ENCODE results near the gene IGHMBP2.

The IGHMBP2 gene

GRCh38 chr11:68939583-68940555 is 36.2 kb downstream of the IGHMBP2 start:
- H3K4me3 ChIP-seq (ENCODE audit: low read depth, low read length), result no peak overlapping the region
- no peak for DNase-seq (ENCODE audit: low read depth)
- TF ChIP-seq, protein P1, sequence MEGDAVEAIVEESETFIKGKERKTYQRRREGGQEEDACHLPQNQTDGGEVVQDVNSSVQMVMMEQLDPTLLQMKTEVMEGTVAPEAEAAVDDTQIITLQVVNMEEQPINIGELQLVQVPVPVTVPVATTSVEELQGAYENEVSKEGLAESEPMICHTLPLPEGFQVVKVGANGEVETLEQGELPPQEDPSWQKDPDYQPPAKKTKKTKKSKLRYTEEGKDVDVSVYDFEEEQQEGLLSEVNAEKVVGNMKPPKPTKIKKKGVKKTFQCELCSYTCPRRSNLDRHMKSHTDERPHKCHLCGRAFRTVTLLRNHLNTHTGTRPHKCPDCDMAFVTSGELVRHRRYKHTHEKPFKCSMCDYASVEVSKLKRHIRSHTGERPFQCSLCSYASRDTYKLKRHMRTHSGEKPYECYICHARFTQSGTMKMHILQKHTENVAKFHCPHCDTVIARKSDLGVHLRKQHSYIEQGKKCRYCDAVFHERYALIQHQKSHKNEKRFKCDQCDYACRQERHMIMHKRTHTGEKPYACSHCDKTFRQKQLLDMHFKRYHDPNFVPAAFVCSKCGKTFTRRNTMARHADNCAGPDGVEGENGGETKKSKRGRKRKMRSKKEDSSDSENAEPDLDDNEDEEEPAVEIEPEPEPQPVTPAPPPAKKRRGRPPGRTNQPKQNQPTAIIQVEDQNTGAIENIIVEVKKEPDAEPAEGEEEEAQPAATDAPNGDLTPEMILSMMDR (IDR thresholded peaks at IDR 0.05; ENCODE audit: insufficient read depth, low read depth, low read length, missing control alignments), result no peak

- no peak for DNase-seq (ENCODE audit: low read depth)
- no peak overlapping the region for H3K4me3 ChIP-seq (ENCODE audit: low read depth, low read length)
- TF ChIP-seq, protein P1 (IDR thresholded peaks at IDR 0.05; ENCODE audit: insufficient read depth, low read depth, low read length, missing control alignments), result no peak
These were observed 37.1 kb downstream of the IGHMBP2 start for GRCh38 chr11:68940651-68941323.

- TF ChIP-seq, protein P1 (IDR thresholded peaks at IDR 0.05; ENCODE audit: insufficient read depth, low read depth, low read length, missing control alignments), result no peak
- H3K4me3 ChIP-seq (ENCODE audit: low read depth, low read length), result no peak overlapping the region
- no peak for DNase-seq (ENCODE audit: low read depth)
These were observed 37.8 kb downstream of the IGHMBP2 start for GRCh38 chr11:68941324-68942094.

GRCh38 chr11:68942095-68942620 is 38.5 kb downstream of the IGHMBP2 start:
- TF ChIP-seq, protein P1 (IDR thresholded peaks at IDR 0.05; ENCODE audit: insufficient read depth, low read depth, low read length, missing control alignments), result no peak
- no peak for DNase-seq (ENCODE audit: low read depth)
- no peak overlapping the region for H3K4me3 ChIP-seq (ENCODE audit: low read depth, low read length)

DNA sequence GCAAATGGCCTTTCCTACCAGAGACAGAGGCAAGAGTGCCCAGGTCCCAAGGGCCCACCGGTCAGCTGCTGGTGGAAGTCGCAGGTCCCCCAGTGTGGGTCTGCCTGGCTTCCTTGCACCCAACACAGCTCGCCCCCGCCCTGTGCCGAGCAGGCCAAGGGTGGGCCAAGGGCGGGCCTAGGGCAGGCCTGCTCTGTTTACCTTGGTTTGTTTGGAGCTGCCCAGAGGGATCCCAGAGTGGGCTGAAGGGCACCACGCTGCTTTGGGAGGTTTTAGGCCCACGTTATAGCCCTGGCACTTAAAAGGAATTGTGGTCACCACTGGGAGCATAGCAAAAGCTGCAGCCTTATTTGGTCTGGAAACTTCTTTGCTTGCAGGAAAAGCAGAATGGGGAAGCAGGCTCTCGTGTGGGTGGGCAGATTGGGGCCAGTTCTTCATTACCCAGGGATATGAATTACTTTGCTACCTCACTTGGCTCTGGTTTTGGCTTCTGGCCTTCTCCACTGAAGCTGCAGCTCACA is 39.1 kb downstream of the IGHMBP2 start:
- TF ChIP-seq, protein P1 (IDR thresholded peaks at IDR 0.05; ENCODE audit: insufficient read depth, low read depth, low read length, missing control alignments), result no peak
- no peak overlapping the region for H3K4me3 ChIP-seq (ENCODE audit: low read depth, low read length)
- no peak for DNase-seq (ENCODE audit: low read depth)

- TF ChIP-seq, protein P1 (IDR thresholded peaks at IDR 0.05; ENCODE audit: insufficient read depth, low read depth, low read length, missing control alignments), result no peak
- no peak for DNase-seq (ENCODE audit: low read depth)
- H3K4me3 ChIP-seq (ENCODE audit: low read depth, low read length), result no peak overlapping the region
These were observed 42.9 kb downstream of the IGHMBP2 start for GRCh38 chr11:68946416-68947090.
